Kidney (tissue), 14 donors: Measurements from ENCODE around the gene CHST13. TPM values are rescaled to one million over a fixed set of nuclear protein-coding genes. Genes with fewer than 3 reads are reported as not detected.

Experiments used
- DNase-seq, 5 donors: peaks; one replicate each; pipeline ENCODE4 v3.0.0-alpha.2; 2013 to 2020
- FAIRE-seq: peaks from 2 replicates; lab custom pipeline; 2012; peaks lifted over from hg19 to GRCh38; lab: Jason Lieb, UNC
- H3K27ac ChIP-seq, 2 donors: one replicate each; pipeline ENCODE4 v1.7.0; 2013; ENCODE audit warnings: low read depth in 2 of 2, low read length in 2 of 2, inconsistent platforms in 1 of 2
- H3K27me3 ChIP-seq: one replicate; pipeline ENCODE4 v1.7.1; 2013; ENCODE audit warnings: low read length, inconsistent platforms; ENCODE audit not compliant: control insufficient read depth, insufficient read depth
- H3K36me3 ChIP-seq, 3 donors: one replicate each; pipeline versions ENCODE4 v1.7.0 to v1.7.1; 2013; ENCODE audit warnings: low read length in 3 of 3, control low read depth in 1 of 3, inconsistent platforms in 1 of 3; ENCODE audit not compliant: insufficient read depth in 3 of 3, control insufficient read depth in 2 of 3
- H3K4me1 ChIP-seq, 3 donors: one replicate each; pipeline versions ENCODE4 v1.7.0 to v1.7.1; 2013; ENCODE audit warnings: low read length in 3 of 3, inconsistent platforms in 1 of 3, low read depth in 1 of 3; ENCODE audit not compliant: control insufficient read depth in 2 of 3, insufficient read depth in 2 of 3
- H3K4me3 ChIP-seq, 3 donors: one replicate each; pipeline versions ENCODE4 v1.7.0 to v1.8.1; 2013; ENCODE audit warnings: low read length in 3 of 3, control low read depth in 1 of 3, inconsistent platforms in 1 of 3
- H3K9ac ChIP-seq, 3 donors: one replicate each; pipeline versions ENCODE4 v1.7.0 to v1.7.1; 2013; ENCODE audit warnings: low read length in 3 of 3, control low read depth in 1 of 3, inconsistent platforms in 1 of 3
- H3K9me3 ChIP-seq, 3 donors: one replicate each; pipeline versions ENCODE4 v1.7.0 to v1.7.1; 2013; ENCODE audit warnings: low read length in 3 of 3, control low read depth in 1 of 3, inconsistent platforms in 1 of 3; ENCODE audit not compliant: control insufficient read depth in 2 of 3, insufficient read depth in 1 of 3
- CTCF ChIP-seq: IDR thresholded peaks from 3 replicates; pipeline ENCODE4 v1.5.1; 2012; ENCODE audit warnings: mild to moderate bottlenecking, moderate library complexity, borderline replicate concordance; ENCODE audit not compliant: insufficient read depth; ENCODE audit errors: extremely low read depth
- intact Hi-C: fragments of 100-400 bp; cut with DNase I; formaldehyde crosslinking; loops from one replicate; pipeline ENCODE4 v1.11.1; 2022
- polyA plus RNA-seq: library from polyadenylated mRNA; stranded (reverse); fragments of 350-450 nt; fragmentation: Illumina TruSeq; extraction: RNeasy Lipid Tissue Mini Kit (QIAGEN cat#74804); gene quantifications from one replicate; pipeline ENCODE4 v1.2.3, GENCODE V29; 2014; ENCODE audit warnings: low read depth, low replicate concordance; ENCODE audit not compliant: insufficient read depth
- total RNA-seq: library from RNA; stranded (reverse); fragmentation: NEBNext Ultra II Directional; extraction: Animal tissue kit (Norgen Biotek cat#: 25700); gene quantifications from one replicate; pipeline ENCODE4 v1.2.1, GENCODE V29; 2021
- donor health status: control.
- donor health status: control.
- donor health status: control.
- donor health status: control.
- donor health status: control.
- donor health status: DM: yes; HTN: yes; CAD: no.
- donor health status: Normal renal cell carcinoma (clear cell type).

The CHST13 gene
- total and polyA plus RNA-seq, 2 donors from 2014 or later = 3.3 to 7.0 TPM

GRCh38 chr3:126475413-126476114 lies 48.4 kb upstream of the CHST13 start, which contains the start of gene ZXDC:
Gene ZXDC (minus strand): TSS chr3:126475891. CDS start chr3:126475865, 26 bp downstream.
- FAIRE-seq = no peak
- intact Hi-C loops = no loop called here

GRCh38 chr3:126476166-126477060 lies 47.5 kb upstream of the CHST13 start:
- no peak for FAIRE-seq
- Histone ChIP-seq H3K9ac (peak overlapping the region; percentile 71 to 91 (median 74)), H3K4me1 (peaks cover 5 to 25% (median 16%) of the 10 kb centered on the region in 3 donors), H3K9me3 (no peaks in the 10 kb centered on the region), H3K27me3 (no peaks in the 10 kb centered on the region), H3K27ac (peak overlapping the region; percentile 90 to 92), H3K4me3 (peak overlapping the region; percentile 74 to 94 (median 89)), H3K36me3 (peaks cover 0 to 2% (median 2%) of the 10 kb centered on the region in 3 donors)
- no peak for TF ChIP-seq CTCF
- intact Hi-C loops = no loop called here
- DNase-seq = peak; percentile 56 to 93 (median 79)

More at GRCh38 chr3:126475413-126476114, 48.4 kb upstream of the CHST13 start, which contains the start of gene ZXDC:
- TF ChIP-seq CTCF = peak; percentile 38
- peak; percentile 93 to 99 (median 97) for DNase-seq
- Histone ChIP-seq H3K9ac (peak within 1 kb of the TSS; percentile 74 to 91 (median 81)), H3K4me1 (peaks cover 5 to 25% (median 16%) of the 10 kb centered on the region in 3 donors), H3K27me3 (no peaks in the 10 kb centered on the region), H3K27ac (peak within 1 kb of the TSS; percentile 90 to 92), H3K36me3 (peaks cover 3 to 11% (median 6%) of the 10 kb centered on the region in 3 donors), H3K9me3 (no peaks in the 10 kb centered on the region), H3K4me3 (peak within 1 kb of the TSS; percentile 76 to 94 (median 89))

- H3K27ac ChIP-seq = no peak overlapping the region
- no peak for TF ChIP-seq CTCF
- H3K9me3 ChIP-seq = no peaks in the 10 kb centered on the region
- peak in 1 of 5 donors; percentile 59 for DNase-seq
- H3K36me3 ChIP-seq = peaks cover 0 to 2% (median 0%) of the 10 kb centered on the region in 3 donors
- H3K9ac ChIP-seq = no peak overlapping the region
- no peak for FAIRE-seq
- H3K4me3 ChIP-seq = no peak overlapping the region
- peaks cover 5 to 24% (median 16%) of the 10 kb centered on the region in 3 donors for H3K4me1 ChIP-seq
- intact Hi-C loops = no loop called here
- no peaks in the 10 kb centered on the region for H3K27me3 ChIP-seq
These were observed 46.9 kb upstream of the CHST13 start for GRCh38 chr3:126477061-126477380.
